HepG2 (cell line): ENCODE results near the gene CTF1. TPM values are rescaled to one million over a fixed set of nuclear protein-coding genes. Genes with fewer than 3 reads are reported as not detected.

Source experiments
- AHR ChIP-seq: IDR thresholded peaks from 2 replicates; pipeline ENCODE4 v1.6.1; 2018; ENCODE audit warnings: missing genetic modification reagents, missing compliant biosample characterization
- CENPT ChIP-seq: sonication (generic); formaldehyde crosslinking; IDR thresholded peaks from 2 replicates; pipeline ENCODE4 v1.8.0; 2022; ENCODE audit warnings: low read depth, mild to moderate bottlenecking, moderate library complexity, missing genetic modification reagents
- FOXK2 ChIP-seq: fragments of 450-650 bp; IDR thresholded peaks from 2 replicates; pipeline ENCODE4 v1.6.1; 2016
- GATAD1 ChIP-seq: IDR thresholded peaks from 2 replicates; pipeline ENCODE4 v1.6.1; 2016; ENCODE audit warnings: missing genetic modification reagents, missing compliant biosample characterization
- HNF4G ChIP-seq, 2 experiments: sonication (generic) in 1 of 2; formaldehyde crosslinking in 1 of 2; IDR thresholded peaks; 2 replicates each; pipeline versions ENCODE4 v1.4.0 to v1.6.1; 2011 to 2020; ENCODE audit warnings: borderline replicate concordance in 2 of 2, low read depth in 2 of 2, mild to moderate bottlenecking in 2 of 2, low read length in 1 of 2, missing genetic modification reagents in 1 of 2, moderate library complexity in 1 of 2
- HNRNPLL ChIP-seq: fragments of 200-400 bp; formaldehyde crosslinking; IDR thresholded peaks from 2 replicates; pipeline ENCODE4 v1.6.1; 2017; ENCODE audit warnings: mild to moderate bottlenecking, low read depth, low read length; ENCODE audit not compliant: poor library complexity, severe bottlenecking
- ISX ChIP-seq: sonication (generic); formaldehyde crosslinking; conservative IDR thresholded peaks from 2 replicates; pipeline ENCODE4 v1.5.0; 2020; ENCODE audit warnings: missing genetic modification reagents
- SMAD1 ChIP-seq: sonication (generic); formaldehyde crosslinking; IDR thresholded peaks from 2 replicates; pipeline ENCODE4 v1.4.0; 2020; ENCODE audit warnings: missing genetic modification reagents, low read depth, mild to moderate bottlenecking, borderline replicate concordance
- SRSF1 ChIP-seq: fragments of 200-400 bp; formaldehyde crosslinking; optimal IDR thresholded peaks from 2 replicates; pipeline ENCODE3; 2017; ENCODE audit warnings: mild to moderate bottlenecking, low read depth, low read length, moderate library complexity
- TARDBP ChIP-seq: sonication (generic); formaldehyde crosslinking; IDR thresholded peaks from 2 replicates; pipeline ENCODE4 v1.8.0; 2022; ENCODE audit warnings: mild to moderate bottlenecking, missing genetic modification reagents
- TBP ChIP-seq: sonication (generic); formaldehyde crosslinking; IDR thresholded peaks from 2 replicates; pipeline ENCODE4 v1.5.0; 2020; ENCODE audit warnings: missing genetic modification reagents
- ZBTB44 ChIP-seq: sonication (generic); formaldehyde crosslinking; IDR thresholded peaks from 2 replicates; pipeline ENCODE4 v1.4.0; 2020; ENCODE audit warnings: missing genetic modification reagents
- ZBTB7A ChIP-seq: sonication (generic); formaldehyde crosslinking; IDR thresholded peaks from 2 replicates; pipeline ENCODE4 v1.8.0; 2022; ENCODE audit warnings: mild to moderate bottlenecking, missing genetic modification reagents
- ZFP36L1 ChIP-seq: sonication (generic); formaldehyde crosslinking; IDR thresholded peaks from 2 replicates; pipeline ENCODE4 v1.8.0; 2022; ENCODE audit warnings: mild to moderate bottlenecking, missing genetic modification reagents, moderate library complexity
- ZNF180 ChIP-seq: sonication (generic); formaldehyde crosslinking; IDR thresholded peaks from 2 replicates; pipeline ENCODE4 v1.4.0; 2020; ENCODE audit warnings: low read depth, missing genetic modification reagents, borderline replicate concordance
- ZSCAN5A ChIP-seq: sonication (generic); formaldehyde crosslinking; IDR thresholded peaks from 2 replicates; pipeline ENCODE4 v1.8.0; 2022; ENCODE audit warnings: mild to moderate bottlenecking, missing genetic modification reagents, borderline replicate concordance
- polyA plus RNA-seq, 8 experiments: library from polyadenylated mRNA; depleted of rRNA in 3 of 8; stranded (reverse) in 7 of 8; unstranded in 1 of 8; fragments of >200 nt; fragmentation: Illumina TruSeq in 4 of 8; extraction: Trizol in 4 of 8; gene quantifications; 2 replicates each; pipeline versions ENCODE4 v1.2.1 to v1.2.3, GENCODE V29; 2011 to 2016; ENCODE audit warnings: low read depth in 4 of 8, missing spikeins in 1 of 8, mixed read lengths in 1 of 8; ENCODE audit not compliant: insufficient read depth in 1 of 8
- total RNA-seq, 5 experiments: library from RNA; depleted of rRNA; stranded (reverse); fragments of >200 nt; fragmentation: Illumina TruSeq; extraction: Trizol; gene quantifications; 2 replicates each; pipeline ENCODE4 v1.2.3, GENCODE V29; 2016; ENCODE audit warnings: low read depth in 1 of 5
- TF ChIP-seq, protein P1 (sequence below): sonication (generic); formaldehyde crosslinking; IDR thresholded peaks from 2 replicates; pipeline ENCODE4 v1.5.1; 2020; ENCODE audit warnings: missing genetic modification reagents, mild to moderate bottlenecking, borderline replicate concordance
- TF ChIP-seq, protein P2 (sequence below): sonication (generic); formaldehyde crosslinking; conservative IDR thresholded peaks from 2 replicates; pipeline ENCODE4 v1.4.0; 2020; ENCODE audit warnings: missing genetic modification reagents
- TF ChIP-seq, protein P3 (sequence below): sonication (generic); formaldehyde crosslinking; IDR thresholded peaks from 2 replicates; pipeline ENCODE4 v1.8.1; 2022; ENCODE audit warnings: low read depth, mild to moderate bottlenecking, missing genetic modification reagents

Gene CTF1
- total and polyA plus RNA-seq, 2 of the 13 experiments (the other 11 are each of a cell fraction or from before 2014, with no cell fraction given) = 0.13 to 1.8 TPM

DNA sequence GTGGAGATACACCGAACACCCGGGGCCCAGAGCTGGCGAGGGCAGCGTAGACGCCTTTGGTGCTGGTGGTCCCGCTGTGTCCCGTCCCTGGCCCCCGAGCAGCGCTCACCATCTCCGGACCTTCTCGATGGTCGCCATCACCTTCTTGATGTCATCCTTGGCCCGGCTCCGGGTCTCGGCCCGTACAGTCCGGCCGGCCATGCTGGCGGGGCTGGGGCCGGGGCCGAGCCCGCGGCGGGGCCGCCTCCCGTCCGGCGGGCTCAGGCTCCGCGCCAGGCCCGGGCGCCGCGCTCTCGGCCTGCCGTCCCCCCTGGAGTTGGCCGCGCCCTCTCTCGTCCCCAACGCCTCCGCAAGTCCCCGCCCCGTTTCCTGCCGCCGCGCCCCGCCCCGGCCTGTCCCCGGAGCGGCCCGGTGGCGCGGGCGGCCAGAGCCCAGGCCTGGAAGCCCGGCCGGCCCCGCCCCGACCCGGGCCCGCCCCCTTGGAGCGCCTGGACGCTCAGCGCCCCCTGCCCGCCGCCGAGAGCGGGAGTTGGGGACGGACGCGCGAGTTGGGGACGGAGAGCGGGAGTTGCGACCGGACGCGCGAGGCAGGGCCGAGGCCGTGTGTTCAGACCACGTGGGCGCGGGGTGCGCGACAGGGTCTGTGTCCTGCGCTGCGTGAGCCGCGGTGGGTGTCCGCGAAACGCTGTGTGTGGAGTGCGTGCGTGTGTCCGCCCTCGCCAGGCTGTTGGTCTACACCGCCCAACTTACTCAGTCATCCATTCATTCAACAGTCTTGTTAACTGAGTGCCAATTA, 2.5 kb upstream of the CTF1 start, which contains the start of gene BCL7C (continued):
- peak; percentile 86; the same call in 1 of the 2 replicates for TF ChIP-seq ZBTB44 (CRISPR knock-in tag)
- peak; percentile 99; the same call in 1 of the 2 replicates for TF ChIP-seq AHR
- TF ChIP-seq GATAD1 = peak; percentile 75
- TF ChIP-seq HNF4G (IDR thresholded peaks at IDR 0.05; ENCODE audit: borderline replicate concordance, low read depth, low read length) = no peak
- peak; percentile 45; the same call in 1 of the 2 replicates for TF ChIP-seq HNF4G (CRISPR knock-in tag; IDR thresholded peaks at IDR 0.05; ENCODE audit: borderline replicate concordance, low read depth)
- TF ChIP-seq SMAD1 = no peak
- peak; percentile 75 for TF ChIP-seq HNRNPLL
- TF ChIP-seq, protein P1, sequence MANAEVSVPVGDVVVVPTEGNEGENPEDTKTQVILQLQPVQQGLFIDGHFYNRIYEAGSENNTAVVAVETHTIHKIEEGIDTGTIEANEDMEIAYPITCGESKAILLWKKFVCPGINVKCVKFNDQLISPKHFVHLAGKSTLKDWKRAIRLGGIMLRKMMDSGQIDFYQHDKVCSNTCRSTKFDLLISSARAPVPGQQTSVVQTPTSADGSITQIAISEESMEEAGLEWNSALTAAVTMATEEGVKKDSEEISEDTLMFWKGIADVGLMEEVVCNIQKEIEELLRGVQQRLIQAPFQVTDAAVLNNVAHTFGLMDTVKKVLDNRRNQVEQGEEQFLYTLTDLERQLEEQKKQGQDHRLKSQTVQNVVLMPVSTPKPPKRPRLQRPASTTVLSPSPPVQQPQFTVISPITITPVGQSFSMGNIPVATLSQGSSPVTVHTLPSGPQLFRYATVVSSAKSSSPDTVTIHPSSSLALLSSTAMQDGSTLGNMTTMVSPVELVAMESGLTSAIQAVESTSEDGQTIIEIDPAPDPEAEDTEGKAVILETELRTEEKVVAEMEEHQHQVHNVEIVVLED (CRISPR knock-in tag) = peak; percentile 73; the same call in 1 of the 2 replicates
- peak; percentile 100 for TF ChIP-seq ZBTB7A (CRISPR knock-in tag)
- TF ChIP-seq SRSF1 = no peak
- no peak for TF ChIP-seq FOXK2
- TF ChIP-seq ZNF180 (CRISPR knock-in tag) = peak; percentile 70; the same call in 1 of the 2 replicates
- TF ChIP-seq, protein P2, sequence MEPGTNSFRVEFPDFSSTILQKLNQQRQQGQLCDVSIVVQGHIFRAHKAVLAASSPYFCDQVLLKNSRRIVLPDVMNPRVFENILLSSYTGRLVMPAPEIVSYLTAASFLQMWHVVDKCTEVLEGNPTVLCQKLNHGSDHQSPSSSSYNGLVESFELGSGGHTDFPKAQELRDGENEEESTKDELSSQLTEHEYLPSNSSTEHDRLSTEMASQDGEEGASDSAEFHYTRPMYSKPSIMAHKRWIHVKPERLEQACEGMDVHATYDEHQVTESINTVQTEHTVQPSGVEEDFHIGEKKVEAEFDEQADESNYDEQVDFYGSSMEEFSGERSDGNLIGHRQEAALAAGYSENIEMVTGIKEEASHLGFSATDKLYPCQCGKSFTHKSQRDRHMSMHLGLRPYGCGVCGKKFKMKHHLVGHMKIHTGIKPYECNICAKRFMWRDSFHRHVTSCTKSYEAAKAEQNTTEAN (CRISPR knock-in tag) = peak; percentile 94
- TF ChIP-seq TARDBP (CRISPR knock-in tag) = peak; percentile 27
- peak; percentile 86; the same call in 1 of the 2 replicates for TF ChIP-seq ISX (CRISPR knock-in tag)
- no peak for TF ChIP-seq TBP (CRISPR knock-in tag)
- 0 out of 2 replicates have a peak, but pooled peaks have one; percentile 85 for TF ChIP-seq ZFP36L1 (CRISPR knock-in tag)
- TF ChIP-seq, protein P3, sequence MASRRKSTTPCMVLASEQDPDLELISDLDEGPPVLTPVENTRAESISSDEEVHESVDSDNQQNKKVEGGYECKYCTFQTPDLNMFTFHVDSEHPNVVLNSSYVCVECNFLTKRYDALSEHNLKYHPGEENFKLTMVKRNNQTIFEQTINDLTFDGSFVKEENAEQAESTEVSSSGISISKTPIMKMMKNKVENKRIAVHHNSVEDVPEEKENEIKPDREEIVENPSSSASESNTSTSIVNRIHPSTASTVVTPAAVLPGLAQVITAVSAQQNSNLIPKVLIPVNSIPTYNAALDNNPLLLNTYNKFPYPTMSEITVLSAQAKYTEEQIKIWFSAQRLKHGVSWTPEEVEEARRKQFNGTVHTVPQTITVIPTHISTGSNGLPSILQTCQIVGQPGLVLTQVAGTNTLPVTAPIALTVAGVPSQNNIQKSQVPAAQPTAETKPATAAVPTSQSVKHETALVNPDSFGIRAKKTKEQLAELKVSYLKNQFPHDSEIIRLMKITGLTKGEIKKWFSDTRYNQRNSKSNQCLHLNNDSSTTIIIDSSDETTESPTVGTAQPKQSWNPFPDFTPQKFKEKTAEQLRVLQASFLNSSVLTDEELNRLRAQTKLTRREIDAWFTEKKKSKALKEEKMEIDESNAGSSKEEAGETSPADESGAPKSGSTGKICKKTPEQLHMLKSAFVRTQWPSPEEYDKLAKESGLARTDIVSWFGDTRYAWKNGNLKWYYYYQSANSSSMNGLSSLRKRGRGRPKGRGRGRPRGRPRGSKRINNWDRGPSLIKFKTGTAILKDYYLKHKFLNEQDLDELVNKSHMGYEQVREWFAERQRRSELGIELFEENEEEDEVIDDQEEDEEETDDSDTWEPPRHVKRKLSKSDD (CRISPR knock-in tag) = peak; percentile 85; the same call in 1 of the 2 replicates
- TF ChIP-seq ZSCAN5A (CRISPR knock-in tag) = no peak; the same call in 1 of the 2 replicates
- peak; percentile 99 for TF ChIP-seq CENPT
